GM19397 (cell line): ENCODE results near the gene SSNA1.

Experiments used
- ATAC-seq: cut with Tn5 transposase; IDR thresholded peaks from one replicate; pipeline ENCODE4 v1.9.1; 2021; ENCODE audit warnings: mild to moderate bottlenecking, moderate library complexity; ENCODE audit not compliant: unreplicated experiment

SSNA1 gene

DNA sequence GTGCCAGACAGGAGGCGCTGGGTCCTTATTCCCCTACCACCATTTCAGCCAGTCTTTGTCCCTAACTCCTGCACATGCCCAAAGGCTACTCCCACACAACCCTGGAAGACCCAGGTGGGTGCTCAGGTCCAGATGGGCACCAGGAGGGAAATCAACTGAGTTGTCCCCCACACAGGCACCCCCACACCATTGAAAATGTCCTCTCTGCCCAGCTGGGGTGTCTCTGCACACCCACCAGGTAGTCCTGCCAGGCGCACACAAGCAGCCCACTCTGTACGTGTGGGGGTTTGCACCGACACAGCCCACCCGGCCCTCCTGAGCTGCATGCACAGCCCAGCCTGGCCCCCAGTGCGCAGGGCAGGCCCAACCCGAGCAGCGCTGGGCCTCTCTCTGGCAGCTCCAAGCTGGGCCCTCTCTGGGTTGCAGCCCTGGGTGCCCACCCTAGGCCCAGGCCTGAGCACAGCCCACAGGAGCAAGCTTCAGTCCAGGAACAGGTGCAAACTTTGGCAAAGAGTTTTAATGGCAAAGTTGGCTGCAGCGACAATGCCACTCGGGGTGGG lies 31.4 kb downstream of the SSNA1 start:
- no peak for ATAC-seq

GRCh38 chr9:137220317-137221094 lies 32.0 kb downstream of the SSNA1 start:
- ATAC-seq: no peak

GRCh38 chr9:137221095-137221505 lies 32.6 kb downstream of the SSNA1 start:
- ATAC-seq: no peak

GRCh38 chr9:137221506-137222111 lies 33.1 kb downstream of the SSNA1 start:
- ATAC-seq: no peak

DNA sequence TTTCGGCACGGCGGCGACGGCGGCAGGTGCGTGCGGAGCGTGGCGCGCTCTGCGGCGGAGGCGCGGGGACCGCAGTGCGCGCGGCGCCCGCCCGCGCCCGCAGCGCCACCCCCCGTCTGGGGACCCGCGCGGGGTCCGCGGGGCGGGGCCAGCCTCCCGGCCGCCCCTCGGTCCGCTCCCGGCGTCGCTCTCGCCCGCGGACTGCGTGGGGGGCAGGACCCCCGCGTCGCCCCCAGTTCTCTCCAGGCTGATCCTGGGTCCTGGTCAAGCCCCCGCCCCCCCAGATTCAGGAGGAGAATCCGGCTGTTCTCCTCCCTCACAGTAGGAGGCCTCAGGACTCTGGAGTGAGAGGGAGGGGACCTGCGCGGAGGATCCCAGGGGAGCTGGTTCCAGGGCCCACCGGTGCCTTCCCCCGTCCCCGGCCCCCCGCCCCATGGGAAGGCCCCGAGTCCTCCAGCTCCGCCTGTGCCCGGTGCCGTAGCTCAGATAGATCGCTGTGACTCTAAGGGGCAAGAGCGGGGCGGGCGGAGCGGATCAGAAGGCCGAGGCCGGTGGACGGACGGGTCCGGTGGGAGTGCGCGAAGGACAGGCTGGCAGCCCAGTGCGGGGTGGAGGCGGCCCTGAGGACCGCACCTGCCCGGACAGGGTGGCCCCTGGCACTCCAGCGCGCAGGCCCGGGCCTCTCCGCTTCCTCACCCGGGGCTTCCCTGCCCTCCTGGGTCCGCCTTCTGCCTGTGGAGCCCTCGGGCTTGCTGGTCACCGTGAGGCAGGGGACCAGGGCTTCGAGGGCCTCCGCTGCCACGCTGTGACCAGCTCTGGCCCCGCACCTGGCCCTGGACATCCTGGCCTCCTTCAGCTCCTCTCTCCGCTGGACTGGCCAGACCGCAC lies 34.0 kb downstream of the SSNA1 start, which contains the start of gene RNF208:
TSS of gene RNF208 (minus strand) at position 51 of the 888 bp plus-strand sequence. CDS start 1,028 bp downstream, outside the sequence.
- peak; percentile 4 for ATAC-seq

DNA sequence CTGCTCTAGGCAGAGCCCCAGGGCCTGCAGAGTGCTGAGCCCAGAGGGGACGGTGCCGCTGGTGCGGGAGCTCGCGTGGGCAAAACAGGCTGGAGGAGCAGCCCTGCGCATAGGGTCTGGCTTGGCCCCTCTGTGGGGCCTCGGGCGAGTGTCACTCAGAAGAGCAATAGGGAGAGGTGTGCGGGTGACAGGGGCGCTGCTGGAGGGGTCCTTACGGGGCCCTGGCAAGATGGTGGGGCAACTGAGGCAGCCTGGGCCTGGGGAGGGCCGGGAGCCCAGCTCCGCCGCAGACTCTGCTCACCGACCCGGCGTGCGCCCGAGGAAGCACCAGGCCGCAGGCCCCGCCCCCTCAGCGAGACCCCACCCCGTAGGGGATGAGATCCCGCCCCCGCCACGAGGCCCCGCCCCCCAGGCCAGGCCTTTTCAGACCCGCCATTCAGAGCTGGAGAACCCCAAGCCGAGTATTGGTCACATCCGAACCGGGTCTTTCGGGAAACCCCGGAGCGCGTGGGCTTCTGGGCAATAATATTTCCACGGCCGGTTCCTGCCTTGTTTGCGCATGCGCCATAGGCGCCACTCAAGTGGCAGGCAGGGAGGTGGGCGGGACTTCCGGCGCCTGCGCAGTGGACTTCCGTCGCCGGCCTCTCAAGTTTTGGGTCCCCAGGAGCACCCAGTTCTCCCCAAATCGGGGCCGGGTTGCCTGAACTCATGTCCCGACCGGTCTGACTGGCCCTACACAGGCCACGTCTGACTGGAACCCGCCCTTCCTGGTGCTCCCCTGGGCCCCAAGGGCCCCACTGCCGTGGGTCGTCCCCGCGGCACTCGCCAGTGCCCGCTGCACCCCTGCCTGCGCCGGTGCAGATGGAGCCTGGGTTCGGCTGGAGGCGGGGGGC lies 34.8 kb downstream of the SSNA1 start:
- ATAC-seq: peak; percentile 66

DNA sequence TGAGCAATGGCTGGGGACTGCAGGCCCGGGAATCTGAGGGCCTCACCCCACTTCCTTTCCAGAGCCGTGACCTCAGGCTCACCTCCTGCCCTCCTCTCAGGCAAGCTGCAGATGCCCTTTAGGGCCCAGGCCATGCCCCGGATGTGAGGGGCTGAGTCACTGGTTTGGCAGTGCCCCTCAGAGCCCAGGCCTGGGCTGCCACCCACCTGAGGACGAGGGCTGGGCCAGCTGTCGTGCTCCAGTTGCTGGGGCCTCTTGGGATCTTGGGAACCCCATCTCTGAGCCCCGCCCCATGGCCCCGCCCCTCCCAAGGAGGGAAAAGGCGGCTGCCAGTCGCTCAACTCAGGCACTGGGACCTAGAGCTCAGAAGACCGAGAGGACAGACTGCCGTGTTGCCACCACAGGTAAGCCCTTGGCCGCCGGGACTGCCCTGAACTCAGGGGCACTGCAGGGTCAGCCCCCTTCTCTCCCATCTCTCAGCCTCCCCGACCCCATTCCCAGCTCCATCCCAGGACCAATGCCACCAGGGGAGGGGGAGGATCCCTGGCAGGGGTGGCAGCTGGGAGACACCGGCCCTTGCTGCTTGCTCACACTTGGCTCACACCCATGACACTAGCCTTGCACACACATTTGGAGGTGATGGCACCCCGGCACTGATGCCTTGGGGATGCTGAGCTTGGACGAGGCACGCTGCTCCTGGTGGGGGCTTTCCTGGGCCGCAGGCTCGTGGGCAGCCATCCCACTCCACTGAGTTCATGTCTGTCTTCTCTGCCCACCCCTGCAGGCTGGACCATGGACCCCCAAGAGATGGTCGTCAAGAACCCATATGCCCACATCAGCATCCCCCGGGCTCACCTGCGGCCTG lies 36.6 kb downstream of the SSNA1 start, which contains the start of gene CYSRT1:
TSS of gene CYSRT1 (plus strand) at position 345 of the 865 bp plus-strand sequence. CDS start at position 793, 448 bp downstream.
- no peak for ATAC-seq

GRCh38 chr9:137225699-137226331 lies 37.3 kb downstream of the SSNA1 start:
- no peak for ATAC-seq

- no peak for ATAC-seq
Measured at GRCh38 chr9:137226338-137227053, 38.0 kb downstream of the SSNA1 start.

GRCh38 chr9:137227054-137227852 lies 38.8 kb downstream of the SSNA1 start, which contains the start of gene RNF224:
RNF224 (plus strand) TSS chr9:137227502; CDS start chr9:137228336, 834 bp downstream.
- no peak for ATAC-seq

GRCh38 chr9:137227853-137228505 lies 39.5 kb downstream of the SSNA1 start:
- no peak for ATAC-seq

DNA sequence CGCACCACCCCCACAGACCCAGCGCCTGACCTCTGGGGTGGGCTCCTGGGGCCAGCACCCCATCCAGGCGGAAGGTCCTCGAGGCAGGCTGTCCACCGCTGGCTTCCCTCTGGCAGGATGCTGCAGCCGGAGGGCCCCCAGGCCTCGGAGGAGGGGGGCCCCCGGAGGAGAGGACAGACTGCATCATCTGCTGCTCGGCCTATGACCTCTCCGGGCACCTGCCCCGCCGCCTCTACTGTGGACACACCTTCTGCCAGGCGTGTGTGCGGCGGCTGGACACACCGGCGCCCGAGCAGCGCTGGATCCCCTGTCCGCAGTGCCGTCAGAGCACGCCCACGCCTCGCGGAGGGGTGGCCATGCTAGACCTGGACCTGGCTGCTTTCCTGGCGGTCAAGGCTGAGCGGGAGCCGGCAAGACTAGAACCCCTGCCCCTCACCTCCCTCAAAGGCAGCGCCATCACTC lies 40.1 kb downstream of the SSNA1 start:
- no peak for ATAC-seq

GRCh38 chr9:137228968-137229896 lies 40.8 kb downstream of the SSNA1 start:
- no peak for ATAC-seq

GRCh38 chr9:137229903-137230704 lies 41.6 kb downstream of the SSNA1 start:
- no peak for ATAC-seq
